Liver (tissue), 9 donors: ENCODE results near the gene ZNF862. TPM values are rescaled to one million over a fixed set of nuclear protein-coding genes. Genes with fewer than 3 reads are reported as not detected.

Experiments
- DNase-seq: peaks from one replicate; pipeline ENCODE4 v3.0.0-alpha.2; 2017; ENCODE audit warnings: low spot score
- H3K27ac ChIP-seq, 2 donors: one replicate each; pipeline ENCODE4 v1.7.0; 2013; ENCODE audit warnings: inconsistent platforms in 2 of 2, low read length in 2 of 2, control low read depth in 1 of 2, low read depth in 1 of 2, mild to moderate bottlenecking in 1 of 2
- H3K27me3 ChIP-seq, 4 donors: one replicate each; pipeline versions ENCODE4 v1.6.1 to v1.7.0; 2013; ENCODE audit warnings: low read length in 3 of 4, inconsistent platforms in 1 of 4, mild to moderate bottlenecking in 1 of 4, moderate library complexity in 1 of 4; ENCODE audit not compliant: control insufficient read depth in 4 of 4, insufficient read depth in 4 of 4
- H3K36me3 ChIP-seq, 4 donors: one replicate each; pipeline versions ENCODE4 v1.6.1 to v1.7.0; 2013; ENCODE audit warnings: low read length in 3 of 4, mild to moderate bottlenecking in 3 of 4, low read depth in 1 of 4, moderate library complexity in 1 of 4; ENCODE audit not compliant: control insufficient read depth in 4 of 4, insufficient read depth in 3 of 4
- H3K4me1 ChIP-seq, 4 donors: one replicate each; pipeline versions ENCODE4 v1.6.1 to v1.7.0; 2013; ENCODE audit warnings: low read length in 3 of 4, mild to moderate bottlenecking in 3 of 4, moderate library complexity in 1 of 4; ENCODE audit not compliant: control insufficient read depth in 4 of 4, insufficient read depth in 4 of 4
- H3K4me3 ChIP-seq, 3 donors: one replicate each; pipeline versions ENCODE4 v1.6.1 to v1.7.0; 2013; ENCODE audit warnings: low read length in 3 of 3, control low read depth in 1 of 3, low read depth in 1 of 3, mild to moderate bottlenecking in 1 of 3
- H3K9ac ChIP-seq, 2 donors: one replicate each; pipeline ENCODE4 v1.7.0; 2013; ENCODE audit warnings: low read length in 2 of 2, mild to moderate bottlenecking in 2 of 2, moderate library complexity in 2 of 2, control low read depth in 1 of 2, low read depth in 1 of 2
- H3K9me3 ChIP-seq, 4 donors: one replicate each; pipeline versions ENCODE4 v1.6.1 to v1.7.0; 2013; ENCODE audit warnings: low read length in 3 of 4; ENCODE audit not compliant: control insufficient read depth in 4 of 4
- EGR1 ChIP-seq, 2 donors: IDR thresholded peaks; 2 replicates each; pipeline ENCODE4 v1.6.1; 2016 to 2018; ENCODE audit warnings: antibody characterized with exemption in 2 of 2, low read depth in 2 of 2
- FOXA1 ChIP-seq: IDR thresholded peaks from 2 replicates; pipeline ENCODE4 v1.6.1; 2016; ENCODE audit warnings: antibody characterized with exemption
- FOXA2 ChIP-seq: IDR thresholded peaks from 2 replicates; pipeline ENCODE4 v1.6.1; 2016; ENCODE audit warnings: antibody characterized with exemption
- GABPA ChIP-seq, 2 donors: IDR thresholded peaks in 1 of 2; conservative IDR thresholded peaks in 1 of 2; 2 replicates each; pipeline ENCODE4 v1.6.1; 2016; ENCODE audit warnings: antibody characterized with exemption in 2 of 2, mild to moderate bottlenecking in 1 of 2, moderate library complexity in 1 of 2
- HNF4A ChIP-seq, 2 donors: conservative IDR thresholded peaks; 2 replicates each; pipeline ENCODE4 v1.6.1; 2016; ENCODE audit warnings: antibody characterized with exemption in 2 of 2, mild to moderate bottlenecking in 2 of 2
- HNF4G ChIP-seq: IDR thresholded peaks from 2 replicates; pipeline ENCODE4 v1.6.1; 2016; ENCODE audit warnings: antibody characterized with exemption
- JUND ChIP-seq, 2 donors: IDR thresholded peaks; 2 replicates each; pipeline ENCODE4 v1.6.1; 2016; ENCODE audit warnings: antibody characterized with exemption in 2 of 2
- NR2F2 ChIP-seq: IDR thresholded peaks from 2 replicates; pipeline ENCODE4 v1.6.1; 2016; ENCODE audit warnings: antibody characterized with exemption
- RAD21 ChIP-seq, 2 donors: IDR thresholded peaks; 2 replicates each; pipeline ENCODE4 v1.6.1; 2016; ENCODE audit warnings: antibody characterized with exemption in 2 of 2, mild to moderate bottlenecking in 2 of 2
- RXRA ChIP-seq, 2 donors: IDR thresholded peaks; 2 replicates each; pipeline ENCODE4 v1.6.1; 2017 to 2018; ENCODE audit warnings: antibody characterized with exemption in 2 of 2, mild to moderate bottlenecking in 1 of 2
- SP1 ChIP-seq: IDR thresholded peaks from 2 replicates; pipeline ENCODE4 v1.6.1; 2018; ENCODE audit warnings: antibody characterized with exemption, mild to moderate bottlenecking
- YY1 ChIP-seq: IDR thresholded peaks from 2 replicates; pipeline ENCODE4 v1.6.1; 2016; ENCODE audit warnings: antibody characterized with exemption, mild to moderate bottlenecking
- WGBS: extraction: QIAGEN DNeasy Blood & Tissue Kit; methylation state at CpG from one replicate; pipeline ENCODE4 v1.1.7; 2013; 5-methylcytosine and 5-hydroxymethylcytosine counted together
- polyA plus RNA-seq, 2 donors: library from polyadenylated mRNA; stranded (reverse) in 1 of 2; unstranded in 1 of 2; fragments of 200-250 nt in 1 of 2; fragments of >200 nt in 1 of 2; fragmentation: Nextera tagmentation in 1 of 2; extraction: Ambion mirVana in 1 of 2; gene quantifications; one replicate each; pipeline versions ENCODE4 v1.2.1 to v1.2.3, GENCODE V29; 2013 to 2015
- total RNA-seq, 2 donors: library from RNA; depleted of rRNA; stranded (reverse); fragments of >200 nt; gene quantifications; one replicate each; pipeline ENCODE4 v1.2.3, GENCODE V29; 2014
- TF ChIP-seq, protein P1 (sequence below): IDR thresholded peaks from 2 replicates; pipeline ENCODE4 v1.6.1; 2016; ENCODE audit warnings: antibody characterized with exemption
- TF ChIP-seq, protein P2 (sequence below): fragments of 150-350 bp; IDR thresholded peaks from 2 replicates; pipeline ENCODE4 v1.5.1; 2017; ENCODE audit warnings: improper control_type of control experiment, low read depth, low read length; ENCODE audit not compliant: missing input control
- TF ChIP-seq, protein P3 (sequence below): IDR thresholded peaks from 2 replicates; pipeline ENCODE4 v1.6.1; 2016; ENCODE audit warnings: antibody characterized with exemption
- donor health status: healthy.
- donor health status: healthy.
- donor health status: healthy.
- donor health status: healthy.
- donor health status: healthy.

ZNF862 gene
- total and polyA plus RNA-seq, 4 donors: 1.9 to 9.4 (median 3.8) TPM

DNA sequence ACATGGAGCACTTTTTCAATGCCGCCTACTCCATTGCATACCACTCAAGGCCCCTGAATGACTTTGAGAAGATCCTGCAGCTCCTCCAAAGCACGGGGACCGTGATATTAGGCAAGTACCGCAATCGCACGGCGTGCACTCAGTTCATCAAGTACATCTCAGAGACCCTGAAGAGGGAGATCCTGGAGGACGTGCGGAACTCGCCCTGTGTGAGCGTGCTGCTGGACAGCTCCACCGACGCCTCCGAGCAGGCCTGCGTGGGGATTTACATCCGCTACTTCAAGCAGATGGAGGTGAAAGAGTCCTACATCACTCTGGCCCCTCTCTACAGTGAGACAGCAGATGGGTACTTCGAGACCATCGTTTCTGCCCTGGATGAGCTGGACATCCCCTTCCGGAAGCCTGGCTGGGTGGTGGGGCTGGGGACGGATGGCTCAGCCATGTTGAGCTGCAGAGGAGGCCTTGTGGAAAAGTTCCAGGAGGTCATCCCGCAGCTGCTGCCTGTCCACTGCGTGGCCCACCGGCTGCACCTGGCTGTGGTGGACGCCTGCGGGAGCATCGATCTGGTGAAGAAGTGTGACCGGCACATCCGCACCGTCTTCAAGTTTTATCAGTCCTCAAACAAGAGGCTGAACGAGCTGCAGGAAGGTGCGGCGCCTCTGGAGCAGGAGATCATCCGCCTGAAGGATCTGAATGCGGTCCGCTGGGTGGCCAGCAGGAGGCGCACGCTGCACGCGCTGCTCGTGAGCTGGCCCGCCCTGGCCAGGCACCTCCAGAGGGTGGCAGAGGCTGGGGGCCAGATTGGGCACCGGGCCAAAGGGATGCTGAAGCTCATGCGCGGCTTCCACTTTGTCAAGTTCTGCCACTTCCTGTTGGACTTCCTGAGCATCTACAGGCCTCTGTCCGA is 22.9 kb downstream of the ZNF862 start:
- Histone ChIP-seq H3K9ac (no peak overlapping the region), H3K27me3 (no peaks in the 10 kb centered on the region), H3K4me3 (no peak overlapping the region), H3K4me1 (no peaks in the 10 kb centered on the region), H3K9me3 (no peaks in the 10 kb centered on the region), H3K27ac (no peak overlapping the region), H3K36me3 (peaks cover 3 to 34% (median 6%) of the 10 kb centered on the region in 4 donors)
- no peak for DNase-seq
- TF ChIP-seq RAD21 (IDR thresholded peaks at IDR 0.05): peak in 1 of 2 donors; percentile 48
- TF ChIP-seq, protein P1, sequence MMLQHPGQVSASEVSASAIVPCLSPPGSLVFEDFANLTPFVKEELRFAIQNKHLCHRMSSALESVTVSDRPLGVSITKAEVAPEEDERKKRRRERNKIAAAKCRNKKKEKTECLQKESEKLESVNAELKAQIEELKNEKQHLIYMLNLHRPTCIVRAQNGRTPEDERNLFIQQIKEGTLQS: no peak
- TF ChIP-seq, protein P2, sequence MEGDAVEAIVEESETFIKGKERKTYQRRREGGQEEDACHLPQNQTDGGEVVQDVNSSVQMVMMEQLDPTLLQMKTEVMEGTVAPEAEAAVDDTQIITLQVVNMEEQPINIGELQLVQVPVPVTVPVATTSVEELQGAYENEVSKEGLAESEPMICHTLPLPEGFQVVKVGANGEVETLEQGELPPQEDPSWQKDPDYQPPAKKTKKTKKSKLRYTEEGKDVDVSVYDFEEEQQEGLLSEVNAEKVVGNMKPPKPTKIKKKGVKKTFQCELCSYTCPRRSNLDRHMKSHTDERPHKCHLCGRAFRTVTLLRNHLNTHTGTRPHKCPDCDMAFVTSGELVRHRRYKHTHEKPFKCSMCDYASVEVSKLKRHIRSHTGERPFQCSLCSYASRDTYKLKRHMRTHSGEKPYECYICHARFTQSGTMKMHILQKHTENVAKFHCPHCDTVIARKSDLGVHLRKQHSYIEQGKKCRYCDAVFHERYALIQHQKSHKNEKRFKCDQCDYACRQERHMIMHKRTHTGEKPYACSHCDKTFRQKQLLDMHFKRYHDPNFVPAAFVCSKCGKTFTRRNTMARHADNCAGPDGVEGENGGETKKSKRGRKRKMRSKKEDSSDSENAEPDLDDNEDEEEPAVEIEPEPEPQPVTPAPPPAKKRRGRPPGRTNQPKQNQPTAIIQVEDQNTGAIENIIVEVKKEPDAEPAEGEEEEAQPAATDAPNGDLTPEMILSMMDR: peak; percentile 25
- WGBS: 90% methylated on average over 45 of the region's 45 CpGs

DNA sequence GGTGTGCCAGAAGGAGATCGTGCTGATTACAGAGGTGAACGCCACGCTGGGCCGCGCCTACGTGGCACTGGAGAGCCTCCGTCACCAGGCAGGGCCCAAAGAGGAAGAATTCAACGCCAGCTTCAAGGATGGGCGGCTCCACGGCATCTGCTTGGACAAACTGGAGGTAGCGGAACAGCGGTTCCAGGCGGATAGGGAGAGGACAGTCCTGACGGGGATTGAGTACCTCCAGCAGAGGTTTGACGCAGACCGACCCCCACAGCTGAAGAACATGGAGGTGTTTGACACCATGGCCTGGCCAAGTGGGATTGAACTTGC is 23.5 kb downstream of the ZNF862 start:
- Histone ChIP-seq H3K4me1 (no peaks in the 10 kb centered on the region), H3K9me3 (no peaks in the 10 kb centered on the region), H3K36me3 (peaks cover 3 to 34% (median 6%) of the 10 kb centered on the region in 4 donors), H3K9ac (no peak overlapping the region), H3K27me3 (no peaks in the 10 kb centered on the region), H3K4me3 (no peak overlapping the region), H3K27ac (no peak overlapping the region)
- 95% methylated on average over 16 of the region's 16 CpGs for WGBS
- no peak for DNase-seq
- TF ChIP-seq HNF4A (conservative IDR thresholded peaks at IDR 0.05): no peak
- no peak for TF ChIP-seq RAD21 (IDR thresholded peaks at IDR 0.05)
- no peak for TF ChIP-seq GABPA (IDR thresholded peaks at IDR 0.05 in 1 of 2, conservative IDR thresholded peaks at IDR 0.05 in 1 of 2)
- TF ChIP-seq RXRA (IDR thresholded peaks at IDR 0.05): no peak

DNA sequence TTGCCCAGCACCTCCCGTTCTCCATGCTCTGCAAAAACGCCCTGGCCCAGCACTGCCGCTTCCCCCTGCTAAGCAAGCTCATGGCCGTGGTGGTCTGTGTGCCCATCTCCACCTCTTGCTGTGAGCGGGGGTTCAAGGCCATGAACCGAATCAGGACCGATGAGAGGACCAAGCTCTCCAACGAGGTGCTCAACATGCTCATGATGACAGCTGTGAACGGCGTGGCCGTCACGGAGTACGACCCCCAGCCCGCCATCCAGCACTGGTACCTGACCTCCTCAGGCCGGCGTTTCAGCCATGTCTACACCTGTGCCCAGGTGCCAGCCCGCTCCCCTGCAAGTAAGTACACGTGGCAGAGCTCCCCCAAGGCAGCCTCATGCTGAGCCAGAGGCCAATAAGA is 24.0 kb downstream of the ZNF862 start:
- no peaks in the 10 kb centered on the region for H3K27me3 ChIP-seq
- no peaks in the 10 kb centered on the region for H3K9me3 ChIP-seq
- no peak overlapping the region for H3K27ac ChIP-seq
- no peak overlapping the region for H3K4me3 ChIP-seq
- no peaks in the 10 kb centered on the region for H3K4me1 ChIP-seq
- TF ChIP-seq FOXA1: no peak
- TF ChIP-seq, protein P3, sequence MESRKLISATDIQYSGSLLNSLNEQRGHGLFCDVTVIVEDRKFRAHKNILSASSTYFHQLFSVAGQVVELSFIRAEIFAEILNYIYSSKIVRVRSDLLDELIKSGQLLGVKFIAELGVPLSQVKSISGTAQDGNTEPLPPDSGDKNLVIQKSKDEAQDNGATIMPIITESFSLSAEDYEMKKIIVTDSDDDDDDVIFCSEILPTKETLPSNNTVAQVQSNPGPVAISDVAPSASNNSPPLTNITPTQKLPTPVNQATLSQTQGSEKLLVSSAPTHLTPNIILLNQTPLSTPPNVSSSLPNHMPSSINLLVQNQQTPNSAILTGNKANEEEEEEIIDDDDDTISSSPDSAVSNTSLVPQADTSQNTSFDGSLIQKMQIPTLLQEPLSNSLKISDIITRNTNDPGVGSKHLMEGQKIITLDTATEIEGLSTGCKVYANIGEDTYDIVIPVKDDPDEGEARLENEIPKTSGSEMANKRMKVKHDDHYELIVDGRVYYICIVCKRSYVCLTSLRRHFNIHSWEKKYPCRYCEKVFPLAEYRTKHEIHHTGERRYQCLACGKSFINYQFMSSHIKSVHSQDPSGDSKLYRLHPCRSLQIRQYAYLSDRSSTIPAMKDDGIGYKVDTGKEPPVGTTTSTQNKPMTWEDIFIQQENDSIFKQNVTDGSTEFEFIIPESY: no peak
- TF ChIP-seq YY1: no peak
- TF ChIP-seq HNF4G: no peak
- no peak for TF ChIP-seq NR2F2
- no peak for TF ChIP-seq EGR1 (IDR thresholded peaks at IDR 0.05; ENCODE audit: low read depth in 2 of 2)
- no peak for TF ChIP-seq JUND (IDR thresholded peaks at IDR 0.05)
- TF ChIP-seq GABPA (IDR thresholded peaks at IDR 0.05 in 1 of 2, conservative IDR thresholded peaks at IDR 0.05 in 1 of 2): no peak
- no peak for TF ChIP-seq RXRA (IDR thresholded peaks at IDR 0.05)
- TF ChIP-seq SP1: no peak
- no peak for TF ChIP-seq FOXA2
- DNase-seq: no peak
- H3K9ac ChIP-seq: no peak overlapping the region
- peaks cover 3 to 34% (median 6%) of the 10 kb centered on the region in 4 donors for H3K36me3 ChIP-seq
- whole genome bisulfite sequencing: 95% methylated on average over 18 of the region's 18 CpGs
